GM23248 (cell line): ENCODE results near the gene MECR.

Experiments used
- EZH2 ChIP-seq: fragments of 200-600 bp; sonication (generic); IDR thresholded peaks from 2 replicates; pipeline ENCODE4 v1.6.1; 2018; ENCODE audit warnings: antibody characterized with exemption, mild to moderate bottlenecking; ENCODE audit not compliant: insufficient read depth, poor library complexity, severe bottlenecking
- EZH2phosphoT487 ChIP-seq: fragments of 200-600 bp; sonication (generic); IDR thresholded peaks from 2 replicates; pipeline ENCODE4 v1.6.1; 2018; ENCODE audit warnings: antibody characterized with exemption, moderate library complexity, mild to moderate bottlenecking, low read depth; ENCODE audit not compliant: insufficient read depth

- TF ChIP-seq EZH2 (no peak), EZH2phosphoT487 (no peak)
These were observed 20.3 kb downstream of the MECR start for GRCh38 chr1:29210278-29211085.
